Activated CD8-positive, alpha-beta T cell treated with anti-CD3 and anti-CD28 coated beads for 36 hours (primary cell): Measurements from ENCODE around the gene BCL2L14. TPM values are rescaled to one million over a fixed set of nuclear protein-coding genes. Genes with fewer than 3 reads are reported as not detected.

Experiments
- ATAC-seq: fragments of 200-7000 bp; cut with Tn5 transposase; one replicate; pipeline ENCODE4 v1.10.0; 2021; ENCODE audit warnings: mild to moderate bottlenecking, moderate library complexity
- CTCF ChIA-PET: fragments of 350-600 bp; sonication (Branson Sonifier 250); formaldehyde crosslinking; loops from one replicate; lab custom pipeline; 2021; ENCODE audit warnings: antibody characterized with exemption; lab: Charles Lee
- POLR2A ChIA-PET: fragments of 350-600 bp; sonication (Branson Sonifier 250); formaldehyde crosslinking; loops from one replicate; lab custom pipeline; 2021; ENCODE audit warnings: antibody characterized with exemption; lab: Charles Lee
- DNase-seq: peaks from one replicate; pipeline ENCODE4 v3.0.0-alpha.2; 2020
- H3K27ac Mint-ChIP-seq: one replicate; pipeline ENCODE4 v1.8.0; 2021; ENCODE audit warnings: mild to moderate bottlenecking, mixed read lengths
- H3K27me3 Mint-ChIP-seq: one replicate; pipeline ENCODE4 v1.8.0; 2021; ENCODE audit warnings: mixed read lengths
- H3K36me3 Mint-ChIP-seq: one replicate; pipeline ENCODE4 v1.8.0; 2021; ENCODE audit warnings: low read depth, mixed read lengths
- H3K4me1 Mint-ChIP-seq: one replicate; pipeline ENCODE4 v1.8.0; 2021; ENCODE audit warnings: low read depth, mixed read lengths
- H3K4me3 Mint-ChIP-seq: one replicate; pipeline ENCODE4 v1.8.0; 2021; ENCODE audit warnings: mild to moderate bottlenecking, moderate library complexity, mixed read lengths
- H3K9me3 Mint-ChIP-seq: one replicate; pipeline ENCODE4 v1.8.0; 2021; ENCODE audit warnings: mixed read lengths
- intact Hi-C: fragments of 100-400 bp; cut with micrococcal nuclease; formaldehyde crosslinking; loops from one replicate; pipeline ENCODE4 v1.10.0; 2022
- total RNA-seq, 2 experiments: library from RNA; stranded (reverse); gene quantifications; one replicate each; pipeline ENCODE4 v1.2.3, GENCODE V29; 2021
- TF ChIP-seq, protein P1 (sequence below): fragments of 200-600 bp; IDR thresholded peaks from one replicate; pipeline ENCODE4 v1.8.0; 2022; ENCODE audit warnings: antibody characterized with exemption, mild to moderate bottlenecking

BCL2L14 gene
- total RNA-seq, 2 experiments from 2014 or later: 3.7 to 5.1 TPM

DNA sequence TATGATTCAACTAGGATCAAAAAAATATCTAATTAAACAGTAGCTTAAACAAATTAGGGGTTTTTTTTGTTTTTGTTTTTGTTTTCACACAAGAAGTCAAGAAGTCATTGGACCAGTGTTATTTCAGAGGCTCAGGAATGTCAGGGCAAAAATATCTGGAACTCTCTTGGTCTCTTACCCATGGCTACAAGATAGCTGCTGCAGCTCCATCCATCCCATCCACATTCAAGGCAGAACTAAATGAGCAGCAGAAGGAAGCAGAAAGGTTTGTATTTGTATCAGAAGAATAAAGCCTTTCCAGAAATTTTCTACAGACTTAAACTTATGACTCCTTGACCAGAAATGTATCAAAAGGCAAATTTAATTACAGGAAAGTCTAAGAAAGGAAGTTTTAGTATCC lies 33.8 kb upstream of the BCL2L14 start:
- ChIA-PET CTCF (interaction anchor here (0.8 to 9.5 kb wide), 8 partner anchors 9 to 491 kb away, joined by 3 to 239 read pairs (median 3); partner anchors contain the start of gene MANSC1), POLR2A (interaction anchor here (0.6 kb wide), 1 partner anchor 406 kb away, joined by 3 read pairs; no protein-coding TSS in a partner anchor)
- Mint-ChIP-seq H3K36me3 (no peaks in the 10 kb centered on the region), H3K9me3 (no peaks in the 10 kb centered on the region), H3K4me3 (no peak overlapping the region), H3K4me1 (peaks cover 15% of the 10 kb centered on the region), H3K27ac (no peak overlapping the region), H3K27me3 (peaks cover 3% of the 10 kb centered on the region)
- TF ChIP-seq, protein P1, sequence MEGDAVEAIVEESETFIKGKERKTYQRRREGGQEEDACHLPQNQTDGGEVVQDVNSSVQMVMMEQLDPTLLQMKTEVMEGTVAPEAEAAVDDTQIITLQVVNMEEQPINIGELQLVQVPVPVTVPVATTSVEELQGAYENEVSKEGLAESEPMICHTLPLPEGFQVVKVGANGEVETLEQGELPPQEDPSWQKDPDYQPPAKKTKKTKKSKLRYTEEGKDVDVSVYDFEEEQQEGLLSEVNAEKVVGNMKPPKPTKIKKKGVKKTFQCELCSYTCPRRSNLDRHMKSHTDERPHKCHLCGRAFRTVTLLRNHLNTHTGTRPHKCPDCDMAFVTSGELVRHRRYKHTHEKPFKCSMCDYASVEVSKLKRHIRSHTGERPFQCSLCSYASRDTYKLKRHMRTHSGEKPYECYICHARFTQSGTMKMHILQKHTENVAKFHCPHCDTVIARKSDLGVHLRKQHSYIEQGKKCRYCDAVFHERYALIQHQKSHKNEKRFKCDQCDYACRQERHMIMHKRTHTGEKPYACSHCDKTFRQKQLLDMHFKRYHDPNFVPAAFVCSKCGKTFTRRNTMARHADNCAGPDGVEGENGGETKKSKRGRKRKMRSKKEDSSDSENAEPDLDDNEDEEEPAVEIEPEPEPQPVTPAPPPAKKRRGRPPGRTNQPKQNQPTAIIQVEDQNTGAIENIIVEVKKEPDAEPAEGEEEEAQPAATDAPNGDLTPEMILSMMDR: no peak
- intact Hi-C loops: loop anchor here (5.0 kb wide), 1 partner anchor 50 kb away; no protein-coding TSS in a partner anchor
- ATAC-seq: no peak
- DNase-seq: no peak

DNA sequence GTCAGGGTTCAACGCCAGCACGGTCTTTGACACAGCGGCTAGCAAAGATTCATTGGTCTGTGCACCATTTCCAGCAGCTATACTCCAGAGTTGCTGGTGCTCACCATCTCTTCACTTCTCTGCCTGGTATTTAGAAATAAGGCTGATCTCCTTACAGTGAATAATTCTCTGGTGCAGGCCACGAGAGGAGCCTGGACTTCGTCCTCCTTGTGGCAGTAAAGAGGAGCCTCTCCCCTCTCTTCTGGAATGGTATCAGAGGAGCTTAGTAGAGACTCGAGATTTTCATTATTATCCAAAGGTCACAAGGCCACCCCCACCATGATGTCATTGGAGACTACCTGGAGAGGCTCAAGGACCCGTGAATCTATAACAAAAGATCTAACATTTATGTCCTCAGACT lies 30.8 kb upstream of the BCL2L14 start:
- no peak overlapping the region for H3K4me3 Mint-ChIP-seq
- H3K27ac Mint-ChIP-seq: no peak overlapping the region
- DNase-seq (no peak), ATAC-seq (no peak)
- H3K9me3 Mint-ChIP-seq: no peaks in the 10 kb centered on the region
- CTCF ChIA-PET: interaction anchor here (1.4 to 9.5 kb wide), 2 partner anchors 28 to 291 kb away, joined by 3 to 77 read pairs; no protein-coding TSS in a partner anchor
- POLR2A ChIA-PET: no interaction called here
- no peaks in the 10 kb centered on the region for H3K36me3 Mint-ChIP-seq
- intact Hi-C loops: loop anchor here (5.0 kb wide), 1 partner anchor 47 kb away; no protein-coding TSS in a partner anchor
- peaks cover 3% of the 10 kb centered on the region for H3K27me3 Mint-ChIP-seq
- H3K4me1 Mint-ChIP-seq: no peaks in the 10 kb centered on the region
- TF ChIP-seq, protein P1: no peak

DNA sequence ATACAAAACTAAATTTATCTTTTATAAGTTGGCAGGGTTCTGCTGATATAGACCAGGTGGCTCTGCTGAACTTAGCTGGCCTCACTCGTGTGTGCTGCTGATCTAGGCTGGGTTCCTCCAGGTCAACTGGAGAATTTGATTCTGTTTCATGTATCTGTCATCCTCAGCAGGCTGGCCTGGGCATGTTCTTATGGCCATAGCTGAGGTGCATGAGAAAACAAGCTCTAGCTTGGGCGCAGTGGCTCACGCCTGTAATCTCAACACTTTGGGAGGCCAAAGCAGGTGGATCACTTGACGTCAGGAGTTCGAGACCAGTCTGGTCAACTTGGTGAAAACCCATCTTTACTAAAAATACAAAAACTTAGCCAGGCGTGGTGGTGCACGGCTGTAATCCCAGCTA lies 24.3 kb upstream of the BCL2L14 start:
- intact Hi-C loops: no loop called here
- POLR2A ChIA-PET: no interaction called here
- no peak overlapping the region for H3K4me3 Mint-ChIP-seq
- no peak overlapping the region for H3K27ac Mint-ChIP-seq
- DNase-seq (no peak), ATAC-seq (no peak)
- H3K4me1 Mint-ChIP-seq: no peaks in the 10 kb centered on the region
- TF ChIP-seq, protein P1: no peak
- no peaks in the 10 kb centered on the region for H3K9me3 Mint-ChIP-seq
- H3K36me3 Mint-ChIP-seq: no peaks in the 10 kb centered on the region
- H3K27me3 Mint-ChIP-seq: no peaks in the 10 kb centered on the region
- CTCF ChIA-PET: interaction anchor here (1.5 kb wide), 1 partner anchor 10 kb away, joined by 3 read pairs; no protein-coding TSS in a partner anchor

DNA sequence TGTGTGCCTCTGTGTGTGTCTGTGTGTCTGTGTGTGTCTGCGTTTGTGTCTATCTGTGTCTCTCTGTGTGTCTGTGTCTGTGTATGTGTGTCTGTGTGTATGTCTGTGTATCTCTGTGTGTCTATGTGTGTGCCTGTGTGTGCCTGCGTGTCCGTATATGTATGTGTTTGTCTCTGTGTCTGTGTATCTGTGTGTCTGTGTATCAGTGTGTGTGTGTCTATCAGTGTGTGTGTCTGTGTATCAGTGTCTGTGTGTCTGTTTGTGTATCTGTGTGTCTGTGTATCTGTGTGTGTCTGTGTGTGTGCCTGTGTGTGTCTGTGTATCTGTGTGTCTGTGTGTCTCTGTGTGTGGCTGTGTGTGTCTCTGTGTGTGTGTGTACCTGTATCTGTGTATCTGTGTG lies 23.1 kb upstream of the BCL2L14 start:
- no peak for DNase-seq
- intact Hi-C loops: no loop called here
- Mint-ChIP-seq H3K9me3 (no peaks in the 10 kb centered on the region), H3K27ac (no peak overlapping the region), H3K4me1 (no peaks in the 10 kb centered on the region), H3K4me3 (no peak overlapping the region), H3K27me3 (no peaks in the 10 kb centered on the region), H3K36me3 (no peaks in the 10 kb centered on the region)
- ChIA-PET CTCF (no interaction called here), POLR2A (no interaction called here)
- TF ChIP-seq, protein P1: no peak
- no peak for ATAC-seq

DNA sequence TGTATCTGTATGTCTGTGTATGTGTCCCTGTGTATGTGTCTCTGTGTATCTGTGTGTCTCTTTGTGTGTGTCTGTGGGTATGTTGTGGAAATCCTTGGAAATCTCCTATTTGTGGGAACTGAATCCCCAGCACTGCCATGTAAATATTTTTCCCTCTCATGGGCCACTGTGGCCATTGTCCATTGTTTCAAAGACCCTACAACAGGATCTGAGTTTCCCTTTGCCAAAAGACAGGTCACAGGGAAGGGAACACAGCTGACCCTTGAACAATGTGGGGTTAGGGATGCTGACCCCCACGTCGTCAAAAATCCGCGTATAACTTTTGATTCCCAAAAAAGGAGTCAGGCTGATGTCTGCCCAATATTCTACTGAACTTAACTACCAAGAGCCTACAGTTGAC lies 22.5 kb upstream of the BCL2L14 start:
- CTCF ChIA-PET: no interaction called here
- DNase-seq (no peak), ATAC-seq (no peak)
- Mint-ChIP-seq H3K4me1 (no peaks in the 10 kb centered on the region), H3K27ac (no peak overlapping the region), H3K27me3 (no peaks in the 10 kb centered on the region), H3K4me3 (no peak overlapping the region), H3K9me3 (no peaks in the 10 kb centered on the region), H3K36me3 (no peaks in the 10 kb centered on the region)
- POLR2A ChIA-PET: no interaction called here
- TF ChIP-seq, protein P1: no peak
- intact Hi-C loops: no loop called here
